BE2C (cell line): ENCODE measurements around the gene ZNF616. TPM values are rescaled to one million over a fixed set of nuclear protein-coding genes. Genes with fewer than 3 reads are reported as not detected.
A peak's percentile ranks its signal among the peaks of the same experiment; 100 is the strongest.

Source experiments
- DNase-seq: peaks from one replicate; pipeline ENCODE4 v3.0.0-alpha.2; 2020
- H3K27me3 ChIP-seq: fragments of 250-450 bp; sonication (Bioruptor Pico); 2 replicates; pipeline ENCODE4 v1.5.1; 2020; ENCODE audit warnings: mild to moderate bottlenecking
- H3K36me3 ChIP-seq: fragments of 250-450 bp; sonication (Bioruptor Pico); 2 replicates; pipeline ENCODE4 v1.5.1; 2020; ENCODE audit warnings: mild to moderate bottlenecking
- H3K4me1 ChIP-seq: fragments of 250-450 bp; sonication (Bioruptor Pico); 2 replicates; pipeline ENCODE4 v1.5.1; 2020
- H3K4me3 ChIP-seq: 2 replicates; pipeline ENCODE4 v1.5.1; 2011; ENCODE audit warnings: low read depth, low read length
- H3K9me3 ChIP-seq: fragments of 250-450 bp; sonication (Bioruptor Pico); 2 replicates; pipeline ENCODE4 v1.5.1; 2020
- CTCF ChIP-seq: IDR thresholded peaks from 2 replicates; pipeline ENCODE4 v1.5.1; 2012; ENCODE audit warnings: mild to moderate bottlenecking, low read depth, low read length
- polyA plus RNA-seq: library from polyadenylated mRNA; unstranded; fragments of >200 nt; gene quantifications from one replicate; pipeline ENCODE4 v1.2.1, GENCODE V29; 2012; ENCODE audit warnings: low read depth, missing spikeins; ENCODE audit not compliant: insufficient read length, insufficient read depth

Gene ZNF616
- polyA plus RNA-seq = 6.9 TPM

GRCh38 chr19:52139252-52140031, at the start of gene ZNF616:
Gene ZNF616, minus strand, starts transcription at chr19:52139938. Its CDS starts 9,426 bp downstream, at chr19:52130512.
- Histone ChIP-seq H3K27me3 (no peaks in the 10 kb centered on the region), H3K4me1 (no peaks in the 10 kb centered on the region), H3K4me3 (peak within 1 kb of the TSS; percentile 95), H3K9me3 (peaks cover 2% of the 10 kb centered on the region), H3K36me3 (no peaks in the 10 kb centered on the region)
- peak; percentile 98 for DNase-seq
- peak; percentile 80 for TF ChIP-seq CTCF

GRCh38 chr19:52188822-52189734, 49.3 kb upstream of the ZNF616 start:
- Histone ChIP-seq H3K4me1 (peaks cover 3% of the 10 kb centered on the region), H3K9me3 (no peaks in the 10 kb centered on the region; the same call in 1 of the 2 replicates), H3K27me3 (no peaks in the 10 kb centered on the region), H3K36me3 (peaks cover 29% of the 10 kb centered on the region), H3K4me3 (peak overlapping the region; percentile 61)
- DNase-seq = peak; percentile 71
- no peak for TF ChIP-seq CTCF

- Histone ChIP-seq H3K4me3 (no peak overlapping the region), H3K9me3 (no peaks in the 10 kb centered on the region), H3K27me3 (no peaks in the 10 kb centered on the region), H3K4me1 (peaks cover 3% of the 10 kb centered on the region), H3K36me3 (peaks cover 14% of the 10 kb centered on the region)
- TF ChIP-seq CTCF = no peak
- DNase-seq = no peak
Observed at GRCh38 chr19:52187407-52187806, 47.7 kb upstream of the ZNF616 start.

GRCh38 chr19:52176574-52176973, 36.8 kb upstream of the ZNF616 start:
- H3K36me3 ChIP-seq = no peaks in the 10 kb centered on the region
- H3K9me3 ChIP-seq = no peaks in the 10 kb centered on the region
- H3K4me3 ChIP-seq = no peak overlapping the region
- no peaks in the 10 kb centered on the region for H3K27me3 ChIP-seq
- H3K4me1 ChIP-seq = no peaks in the 10 kb centered on the region
- no peak for TF ChIP-seq CTCF
- no peak for DNase-seq

- TF ChIP-seq CTCF = no peak
- Histone ChIP-seq H3K4me3 (no peak overlapping the region; the same call in 1 of the 2 replicates), H3K36me3 (no peaks in the 10 kb centered on the region), H3K9me3 (no peaks in the 10 kb centered on the region), H3K27me3 (no peaks in the 10 kb centered on the region), H3K4me1 (no peaks in the 10 kb centered on the region)
- DNase-seq = no peak
Observed at GRCh38 chr19:52172347-52172746, 32.6 kb upstream of the ZNF616 start.
